Measurements from ENCODE around the gene CARD9. TPM values are rescaled to one million over a fixed set of nuclear protein-coding genes. Genes with fewer than 3 reads are reported as not detected.

Gene CARD9
- total and polyA plus RNA-seq, 2 of the 4 experiments (the other 2 are of a cell fraction), result 0.36 to 1.9 TPM

GRCh38 chr9:136395345-136396218 is 22.1 kb upstream of the CARD9 start:
- no peak overlapping the region for H2BK5ac ChIP-seq (ENCODE audit: low read depth, low read length, poor library complexity, severe bottlenecking)
- POLR2A ChIA-PET (ENCODE audit: unreplicated experiment), result no interaction called here
- BruUV-seq (replicated peaks), result no TSS peak
- intact Hi-C loops (cut with micrococcal nuclease) (no loop called here), dilution Hi-C loops (cut with HindIII; ENCODE audit: low sequenced_read_pairs, unreplicated experiment) (no loop called here), in situ Hi-C loops (cut with MboI; ENCODE audit: low sequenced_read_pairs) (no loop called here)
- 90% methylated on average over 20 of the region's 26 CpGs; no CpG with 5 or more reads in 1 of the 2 experiments for WGBS, 2 experiments (ENCODE audit: extremely low coverage in 2 of 2, insufficient read length in 1 of 2)
- no peak overlapping the region for H3K56ac ChIP-seq (ENCODE audit: extremely low read depth, insufficient read depth, low read length)
- no peak overlapping the region for H2BK20ac ChIP-seq (ENCODE audit: low read depth, low read length)
- no peaks in the 10 kb centered on the region for H3K9me1 ChIP-seq (ENCODE audit: insufficient read depth, low read length)
- no peak overlapping the region for H3K9ac ChIP-seq (ENCODE audit: low read depth, low read length)
- H3K18ac ChIP-seq (ENCODE audit: low read depth, low read length), result no peak overlapping the region
- H3K4me1 ChIP-seq (ENCODE audit: control insufficient read depth, insufficient read depth, low read length), result peaks cover 9% of the 10 kb centered on the region
- H3K9me3 ChIP-seq (ENCODE audit: control insufficient read depth, insufficient read depth, low read length), result no peaks in the 10 kb centered on the region
- peaks cover 16% of the 10 kb centered on the region for H4K20me1 ChIP-seq (ENCODE audit: insufficient read depth, low read length)
- DNase-seq (no peak), ATAC-seq (ENCODE audit: low read depth) (no peak)
- no peak overlapping the region for H2BK120ac ChIP-seq (ENCODE audit: low read depth, low read length)
- no peak overlapping the region for H2AK9ac ChIP-seq (replicated peaks; ENCODE audit: low read depth, low read length, poor library complexity)
- H2BK15ac ChIP-seq (ENCODE audit: low read depth, low read length), result no peak overlapping the region
- no peak overlapping the region for H4K8ac ChIP-seq (ENCODE audit: low read depth in 2 of 2, low read length in 2 of 2)
- H4K5ac ChIP-seq (ENCODE audit: low read depth, low read length), result no peak overlapping the region
- peaks cover 20 to 37% of the 10 kb centered on the region in 2 experiments for H3K79me1 ChIP-seq (ENCODE audit: low read depth in 1 of 2, low read length in 2 of 2)
- CTCF ChIA-PET, result no interaction called here
- H3K27me3 ChIP-seq (ENCODE audit: control insufficient read depth, insufficient read depth, low read length), result no peaks in the 10 kb centered on the region
- no peak overlapping the region for H2AFZ ChIP-seq (replicated peaks; ENCODE audit: low read length, poor library complexity)
- H3K23ac ChIP-seq (ENCODE audit: low read depth, low read length), result no peak overlapping the region
- no peak overlapping the region for H3K4me3 ChIP-seq (ENCODE audit: insufficient read depth, low read depth, low read length)
- H3K14ac ChIP-seq (replicated peaks; ENCODE audit: low read depth, low read length), result no peak overlapping the region
- no peak overlapping the region for H2AK5ac ChIP-seq (ENCODE audit: low read depth, low read length)
- H3K36me3 ChIP-seq (ENCODE audit: control insufficient read depth, insufficient read depth, low read length), result peaks cover 59% of the 10 kb centered on the region
- H3K4ac ChIP-seq (ENCODE audit: low read depth, low read length), result no peak overlapping the region
- H4K91ac ChIP-seq (ENCODE audit: insufficient read depth, low read depth, low read length), result no peak overlapping the region
- H3K4me2 ChIP-seq (ENCODE audit: low read depth, low read length), result no peak overlapping the region
- no peak overlapping the region for H3K27ac ChIP-seq (ENCODE audit: insufficient read depth, low read length)
- TF ChIP-seq POLR2A (IDR thresholded peaks at IDR 0.05; ENCODE audit: low read depth, low read length) (no peak), ELK1 (IDR thresholded peaks at IDR 0.05; ENCODE audit: borderline replicate concordance, low read depth, low read length) (no peak), BHLHE40 (IDR thresholded peaks at IDR 0.05; ENCODE audit: low read depth, low read length) (no peak), USF2 (IDR thresholded peaks at IDR 0.05; ENCODE audit: low read depth, low read length) (no peak), RCOR1 (IDR thresholded peaks at IDR 0.05; ENCODE audit: insufficient replicate concordance, low read length) (no peak), MXI1 (IDR thresholded peaks at IDR 0.05; ENCODE audit: borderline replicate concordance, low read depth, low read length) (no peak), FOS (IDR thresholded peaks at IDR 0.05; ENCODE audit: low read depth, low read length) (no peak)

Data from IMR-90 (cell line).